SIG-M5 treated with dmso at 0.1 percent for 504 hours (cell line): ENCODE data around the gene CLHC1.
"Not testable (repeated sequence)": the region's sequence is repeated elsewhere in the genome, so short reads cannot be mapped to it uniquely, and the experiment has no call there.

Experiments
- DNase-seq: peaks from one replicate; lab custom pipeline; 2025; ENCODE audit not compliant: unreplicated experiment; lab: John Stamatoyannopoulos, UW

Gene CLHC1

GRCh38 chr2:55154525-55155030 lies 77.5 kb downstream of the CLHC1 start:
- no peak for DNase-seq

GRCh38 chr2:55153584-55154299 lies 78.4 kb downstream of the CLHC1 start:
- DNase-seq, result peak; percentile 28

- DNase-seq, result peak; percentile 50
Observed at GRCh38 chr2:55152475-55153412, 79.3 kb downstream of the CLHC1 start.

- no peak for DNase-seq
Observed at GRCh38 chr2:55151733-55152433, 80.2 kb downstream of the CLHC1 start.

- peak; percentile 92 for DNase-seq
Observed at GRCh38 chr2:55150834-55151233, 81.3 kb downstream of the CLHC1 start.

GRCh38 chr2:55148269-55148668 lies 83.8 kb downstream of the CLHC1 start:
- DNase-seq, result peak; percentile 35

GRCh38 chr2:55147531-55147930 lies 84.6 kb downstream of the CLHC1 start:
- DNase-seq, result no peak

GRCh38 chr2:55147041-55147440 lies 85.1 kb downstream of the CLHC1 start:
- DNase-seq, result no peak

GRCh38 chr2:55146263-55146662 lies 85.8 kb downstream of the CLHC1 start:
- DNase-seq, result peak; percentile 26

GRCh38 chr2:55144922-55145820 lies 86.9 kb downstream of the CLHC1 start:
- no peak for DNase-seq

- DNase-seq, result not testable (repeated sequence)
Observed at GRCh38 chr2:55143706-55144105, 88.4 kb downstream of the CLHC1 start.

- no peak for DNase-seq
Observed at GRCh38 chr2:55142518-55142917, 89.6 kb downstream of the CLHC1 start.

- no peak for DNase-seq
Observed at GRCh38 chr2:55141572-55142413, 90.3 kb downstream of the CLHC1 start.

- no peak for DNase-seq
Observed at GRCh38 chr2:55140316-55141219, 91.5 kb downstream of the CLHC1 start.

GRCh38 chr2:55139305-55139704 lies 92.8 kb downstream of the CLHC1 start:
- DNase-seq, result no peak

GRCh38 chr2:55138882-55139229 lies 93.2 kb downstream of the CLHC1 start:
- no peak for DNase-seq

- no peak for DNase-seq
Observed at GRCh38 chr2:55138014-55138881, 93.8 kb downstream of the CLHC1 start.
